Natural killer cell treated with Interleukin-12 subunit alpha and Interleukin-12 subunit beta and Interleukin-15 and Interleukin-18, amount 100 ng/mL, for 72 hours (primary cell): Measurements from ENCODE around the gene SLC30A10. TPM values are rescaled to one million over a fixed set of nuclear protein-coding genes. Genes with fewer than 3 reads are reported as not detected.
"Not testable (repeated sequence)": the region's sequence is repeated elsewhere in the genome, so short reads cannot be mapped to it uniquely, and the experiment has no call there.

ENCODE experiments used
- ATAC-seq, 2 donors: fragments of 150-1000 bp; cut with Tn5 transposase in 1 of 2; sonication (Bioruptor Pico), chemical (Tn5 transposase) in 1 of 2; 2 replicates each; pipeline ENCODE4 v1.10.0; 2021
- DNase-seq: peaks from one replicate; pipeline ENCODE4 v3.0.0; 2022; ENCODE audit warnings: low spot score
- H3K27ac Mint-ChIP-seq, 2 donors: 1 replicate in 1 of 2; 2 replicates in 1 of 2; pipeline ENCODE4 v1.8.0; 2022; ENCODE audit warnings: mixed read lengths in 2 of 2, mild to moderate bottlenecking in 1 of 2, moderate library complexity in 1 of 2
- H3K27me3 Mint-ChIP-seq, 2 donors: 1 replicate in 1 of 2; 2 replicates in 1 of 2; pipeline ENCODE4 v1.8.0; 2022; ENCODE audit warnings: mixed read lengths in 2 of 2
- H3K36me3 Mint-ChIP-seq: one replicate; pipeline ENCODE4 v1.8.0; 2022; ENCODE audit warnings: mixed read lengths
- H3K4me1 Mint-ChIP-seq, 2 donors: 1 replicate in 1 of 2; 2 replicates in 1 of 2; pipeline ENCODE4 v1.8.0; 2022; ENCODE audit warnings: low read depth in 2 of 2, mixed read lengths in 2 of 2, mild to moderate bottlenecking in 1 of 2
- H3K4me3 Mint-ChIP-seq: one replicate; pipeline ENCODE4 v1.8.0; 2022; ENCODE audit warnings: mixed read lengths
- H3K9me3 Mint-ChIP-seq: 2 replicates; pipeline ENCODE4 v1.8.0; 2022; ENCODE audit warnings: mixed read lengths
- total RNA-seq, 2 donors: library from RNA; stranded (reverse); gene quantifications; one replicate each; pipeline ENCODE4 v1.2.3, GENCODE V29; 2022

Gene SLC30A10
- total RNA-seq, 2 donors from 2014 or later: not detected

DNA sequence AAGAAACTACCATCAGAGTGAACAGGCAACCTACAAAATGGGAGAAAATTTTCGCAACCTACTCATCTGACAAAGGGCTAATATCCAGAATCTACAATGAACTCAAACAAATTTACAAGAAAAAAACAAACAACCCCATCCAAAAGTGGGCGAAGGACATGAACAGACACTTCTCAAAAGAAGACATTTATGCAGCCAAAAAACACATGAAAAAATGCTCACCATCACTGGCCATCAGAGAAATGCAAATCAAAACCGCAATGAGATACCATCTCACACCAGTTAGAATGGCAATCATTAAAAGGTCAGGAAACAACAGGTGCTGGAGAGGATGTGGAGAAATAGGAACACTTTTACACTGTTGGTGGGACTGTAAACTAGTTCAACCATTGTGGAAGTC is 59.7 kb downstream of the SLC30A10 start:
- not testable (repeated sequence) for DNase-seq, ATAC-seq, H3K4me1 Mint-ChIP-seq, H3K36me3 Mint-ChIP-seq, H3K9me3 Mint-ChIP-seq, H3K4me3 Mint-ChIP-seq, H3K27me3 Mint-ChIP-seq, H3K27ac Mint-ChIP-seq

Other genes starting within 250 kb of the SLC30A10 start
- gene EPRS1, start 117.9 kb upstream of the SLC30A10 start, total RNA-seq: 100 to 1,000 TPM; 134 to 136 TPM
- gene BPNT1, start 161.2 kb upstream of the SLC30A10 start, total RNA-seq: 10 to 100 TPM; 29.8 to 32.2 TPM
- gene IARS2, start 165.6 kb upstream of the SLC30A10 start, total RNA-seq: 10 to 100 TPM; 47.5 to 53.8 TPM